PC-3 (cell line): ENCODE results near the gene SERPINE2. TPM values are rescaled to one million over a fixed set of nuclear protein-coding genes. Genes with fewer than 3 reads are reported as not detected.

ENCODE experiments used
- ATAC-seq: fragments of 200-7000 bp; cut with Tn5 transposase; 2 replicates; pipeline ENCODE4 v1.9.1; 2020; ENCODE audit warnings: mild to moderate bottlenecking, moderate library complexity
- BruUV-seq: library from RNA; stranded (reverse); fragments of 400-500 nt; replicated peaks from 2 replicates; lab custom pipeline; 2021; lab: Mats Ljungman, UMichigan
- CTCF ChIA-PET: fragments of 300-600 bp; sonication (Branson Sonifier 250); formaldehyde crosslinking; loops from one replicate; lab custom pipeline; 2022; ENCODE audit warnings: antibody characterized with exemption; lab: Charles Lee
- POLR2A ChIA-PET: fragments of 300-600 bp; sonication (Branson Sonifier 250); formaldehyde crosslinking; loops from one replicate; lab custom pipeline; 2022; ENCODE audit warnings: antibody characterized with exemption; ENCODE audit not compliant: unreplicated experiment; lab: Charles Lee
- DNase-seq: peaks from one replicate; pipeline ENCODE4 v3.0.0-alpha.2; 2015
- H2AFZ ChIP-seq: fragments of 300-600 bp; sonication (generic); 2 replicates; pipeline ENCODE4 v1.6.0; 2016; ENCODE audit warnings: antibody characterized with exemption, low read length
- H3F3A ChIP-seq: fragments of 300-600 bp; sonication (generic); one replicate; pipeline ENCODE4 v1.6.0; 2017; ENCODE audit warnings: antibody characterized with exemption, low read length, control low read depth, mild to moderate bottlenecking; ENCODE audit not compliant: unreplicated experiment
- H3K27ac ChIP-seq: fragments of 300-600 bp; sonication (generic); 2 replicates; pipeline ENCODE4 v1.5.1; 2016; ENCODE audit warnings: mild to moderate bottlenecking, low read length
- H3K27me3 ChIP-seq: fragments of 300-600 bp; sonication (generic); 2 replicates; pipeline ENCODE4 v1.6.1; 2016; ENCODE audit warnings: low read length, mixed read lengths
- H3K36me3 ChIP-seq: fragments of 300-600 bp; sonication (generic); 2 replicates; pipeline ENCODE4 v1.6.1; 2016; ENCODE audit warnings: low read depth, mixed run types, low read length, mixed read lengths
- H3K4me1 ChIP-seq: fragments of 300-600 bp; sonication (generic); 2 replicates; pipeline ENCODE4 v1.5.1; 2016; ENCODE audit warnings: low read length; ENCODE audit not compliant: insufficient read depth
- H3K4me2 ChIP-seq: fragments of 300-600 bp; sonication (generic); 2 replicates; pipeline ENCODE4 v1.6.0; 2016; ENCODE audit warnings: low read length
- H3K4me3 ChIP-seq: fragments of 300-600 bp; sonication (generic); 2 replicates; pipeline ENCODE4 v1.5.1; 2016; ENCODE audit warnings: mild to moderate bottlenecking, low read length, mixed read lengths
- H3K79me2 ChIP-seq: fragments of 300-600 bp; sonication (generic); 2 replicates; pipeline ENCODE4 v1.6.1; 2017; ENCODE audit warnings: low read length, mixed read lengths
- H3K9ac ChIP-seq: fragments of 300-600 bp; sonication (generic); 2 replicates; pipeline ENCODE4 v1.6.0; 2016; ENCODE audit warnings: mild to moderate bottlenecking, low read length
- H3K9me2 ChIP-seq: fragments of 300-600 bp; sonication (generic); replicated peaks from 2 replicates; pipeline ENCODE4 v1.6.1; 2016; ENCODE audit warnings: mixed run types, low read length, mixed read lengths
- H3K9me3 ChIP-seq: fragments of 300-600 bp; sonication (generic); 2 replicates; pipeline ENCODE4 v1.6.1; 2016; ENCODE audit warnings: low read length, mixed read lengths
- H4K20me1 ChIP-seq: fragments of 300-600 bp; sonication (generic); 2 replicates; pipeline ENCODE4 v1.6.1; 2016; ENCODE audit warnings: low read length, mixed read lengths
- EZH2 ChIP-seq: fragments of 300-600 bp; sonication (generic); IDR thresholded peaks from one replicate; pipeline ENCODE4 v1.6.1; 2017; ENCODE audit warnings: antibody characterized with exemption, mild to moderate bottlenecking, low read length; ENCODE audit not compliant: unreplicated experiment
- EZH2phosphoT487 ChIP-seq: fragments of 300-600 bp; sonication (generic); IDR thresholded peaks from 2 replicates; pipeline ENCODE4 v1.6.1; 2018; ENCODE audit warnings: mild to moderate bottlenecking, antibody characterized with exemption, low read length, borderline replicate concordance
- intact Hi-C: fragments of 100-400 bp; cut with micrococcal nuclease; formaldehyde crosslinking; loops from 2 replicates; pipeline ENCODE4 v1.9.0; 2023
- total RNA-seq: library from RNA; depleted of rRNA; stranded (reverse); fragments of >200 nt; gene quantifications from 2 replicates; pipeline ENCODE4 v1.2.3, GENCODE V29; 2014
- TF ChIP-seq, protein P1 (sequence below): fragments of 300-600 bp; sonication (generic); conservative IDR thresholded peaks from 2 replicates; pipeline ENCODE4 v1.5.1; 2017; ENCODE audit warnings: antibody characterized with exemption, low read depth, mild to moderate bottlenecking, low read length

Gene SERPINE2
- total RNA-seq, 1 experiment from 2014 or later = 17.1 TPM

DNA sequence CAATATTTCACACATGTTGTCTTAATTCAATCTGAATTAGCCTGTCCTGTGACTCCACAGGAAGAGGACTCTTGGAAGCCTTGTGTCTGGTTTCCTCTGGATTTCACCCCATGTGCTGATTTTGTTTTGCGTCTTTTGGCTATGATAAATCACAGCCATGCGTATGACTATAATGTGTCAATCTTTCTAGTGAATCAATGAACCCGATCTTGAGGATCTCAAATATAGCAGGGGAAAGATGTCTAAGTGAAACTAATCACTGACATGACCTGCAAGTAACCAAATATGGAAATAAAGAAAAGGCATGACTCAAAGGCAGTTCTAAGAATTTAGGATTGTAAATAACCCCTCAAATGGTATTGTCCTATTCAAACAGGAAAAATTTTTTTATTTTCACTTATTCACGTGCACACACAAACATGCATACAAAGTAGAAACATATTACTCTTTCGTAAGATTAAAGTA is 102.2 kb downstream of the SERPINE2 start:
- peaks cover 17% of the 10 kb centered on the region for H3K4me1 ChIP-seq
- CTCF ChIA-PET = no interaction called here

DNA sequence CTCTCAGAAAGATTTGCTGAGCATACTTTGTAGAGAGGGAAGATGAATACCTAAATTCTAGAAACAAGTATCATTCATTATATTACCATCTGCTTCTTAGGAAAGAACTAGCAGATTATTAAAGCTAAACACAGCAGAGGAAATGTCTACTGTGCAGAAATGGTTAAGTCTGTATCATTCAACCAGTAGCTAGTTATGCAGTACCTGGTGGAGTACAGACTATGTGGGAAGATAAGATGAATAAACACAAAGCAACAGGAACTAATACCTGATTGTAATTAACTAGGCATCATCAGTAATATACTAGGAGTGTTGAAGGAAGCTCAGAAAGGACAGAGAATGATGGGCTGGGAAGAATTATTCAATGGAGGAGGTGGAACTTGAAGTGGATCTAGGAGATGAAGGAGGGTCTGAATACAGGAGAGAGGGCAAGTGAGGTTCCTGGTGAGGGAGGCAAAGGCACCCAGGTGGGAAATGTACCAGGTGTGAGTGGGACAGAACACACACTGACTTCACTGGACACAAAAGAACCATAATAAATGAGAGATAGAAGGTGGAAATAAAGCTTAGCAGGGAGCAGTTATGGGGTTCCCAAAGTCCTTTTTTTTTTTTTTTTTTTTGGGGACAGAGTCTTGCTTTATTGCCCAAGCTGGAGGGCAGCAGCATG is 103.5 kb downstream of the SERPINE2 start:
- Histone ChIP-seq H3K9ac (no peak overlapping the region), H3F3A (no peaks in the 10 kb centered on the region), H3K4me2 (no peak overlapping the region), H4K20me1 (0 out of 2 replicates have a peak, but pooled peaks cover 7% of the 10 kb centered on the region), H3K4me1 (peaks cover 10% of the 10 kb centered on the region; the same call in 1 of the 2 replicates), H3K9me3 (no peaks in the 10 kb centered on the region), H3K27me3 (no peaks in the 10 kb centered on the region), H3K79me2 (peaks cover 94% of the 10 kb centered on the region), H3K4me3 (no peak overlapping the region), H3K27ac (no peak overlapping the region), H3K36me3 (peaks cover 11% of the 10 kb centered on the region; the same call in 1 of the 2 replicates), H3K9me2 (no peaks in the 10 kb centered on the region), H2AFZ (no peak overlapping the region)
- ChIA-PET POLR2A (no interaction called here), CTCF (no interaction called here)
- no peak for DNase-seq
- TF ChIP-seq EZH2 (no peak), EZH2phosphoT487 (no peak)
- TF ChIP-seq, protein P1, sequence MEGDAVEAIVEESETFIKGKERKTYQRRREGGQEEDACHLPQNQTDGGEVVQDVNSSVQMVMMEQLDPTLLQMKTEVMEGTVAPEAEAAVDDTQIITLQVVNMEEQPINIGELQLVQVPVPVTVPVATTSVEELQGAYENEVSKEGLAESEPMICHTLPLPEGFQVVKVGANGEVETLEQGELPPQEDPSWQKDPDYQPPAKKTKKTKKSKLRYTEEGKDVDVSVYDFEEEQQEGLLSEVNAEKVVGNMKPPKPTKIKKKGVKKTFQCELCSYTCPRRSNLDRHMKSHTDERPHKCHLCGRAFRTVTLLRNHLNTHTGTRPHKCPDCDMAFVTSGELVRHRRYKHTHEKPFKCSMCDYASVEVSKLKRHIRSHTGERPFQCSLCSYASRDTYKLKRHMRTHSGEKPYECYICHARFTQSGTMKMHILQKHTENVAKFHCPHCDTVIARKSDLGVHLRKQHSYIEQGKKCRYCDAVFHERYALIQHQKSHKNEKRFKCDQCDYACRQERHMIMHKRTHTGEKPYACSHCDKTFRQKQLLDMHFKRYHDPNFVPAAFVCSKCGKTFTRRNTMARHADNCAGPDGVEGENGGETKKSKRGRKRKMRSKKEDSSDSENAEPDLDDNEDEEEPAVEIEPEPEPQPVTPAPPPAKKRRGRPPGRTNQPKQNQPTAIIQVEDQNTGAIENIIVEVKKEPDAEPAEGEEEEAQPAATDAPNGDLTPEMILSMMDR = no peak
- no peak for ATAC-seq
- BruUV-seq = no TSS peak
- intact Hi-C loops = no loop called here

More for the DNA sequence above, 102.2 kb downstream of the SERPINE2 start:
- Histone ChIP-seq H2AFZ (no peak overlapping the region), H3K9me3 (no peaks in the 10 kb centered on the region), H3K4me3 (no peak overlapping the region), H3K9ac (no peak overlapping the region), H3K9me2 (no peaks in the 10 kb centered on the region), H3K79me2 (peaks cover 97% of the 10 kb centered on the region), H3K27ac (no peak overlapping the region), H3K27me3 (no peaks in the 10 kb centered on the region), H4K20me1 (0 out of 2 replicates have a peak, but pooled peaks cover 13% of the 10 kb centered on the region), H3F3A (peaks cover 4% of the 10 kb centered on the region), H3K4me2 (no peak overlapping the region), H3K36me3 (peaks cover 11% of the 10 kb centered on the region; the same call in 1 of the 2 replicates)
- intact Hi-C loops = no loop called here
- no TSS peak for BruUV-seq
- ATAC-seq = no peak
- DNase-seq = no peak
- TF ChIP-seq EZH2phosphoT487 = no peak
- TF ChIP-seq EZH2 = no peak
- TF ChIP-seq, protein P1 = no peak
- POLR2A ChIA-PET = no interaction called here

DNA sequence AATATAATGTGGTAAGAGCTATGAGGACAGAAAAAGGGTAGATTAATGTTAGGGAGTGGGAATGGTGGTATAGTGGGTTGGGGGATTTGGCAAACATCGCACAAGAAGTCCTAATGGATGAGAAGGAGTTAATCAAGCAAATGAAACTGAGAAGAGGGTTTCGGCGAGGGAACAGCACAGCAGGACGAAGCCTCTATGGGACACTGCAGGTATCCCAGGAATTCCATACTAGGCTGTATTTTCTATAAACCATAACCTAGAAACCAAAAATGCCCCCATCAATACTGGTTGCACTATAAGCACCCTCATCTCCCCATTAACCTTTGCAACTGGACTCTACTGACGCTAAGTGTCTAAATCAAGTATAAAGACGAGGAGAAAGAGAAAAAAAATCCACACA is 104.2 kb downstream of the SERPINE2 start:
- ATAC-seq (no peak), DNase-seq (no peak)
- no peaks in the 10 kb centered on the region for H3F3A ChIP-seq
- no peak overlapping the region for H2AFZ ChIP-seq
- no peak overlapping the region for H3K9ac ChIP-seq
- no peak overlapping the region for H3K4me3 ChIP-seq
- H3K4me1 ChIP-seq = peaks cover 10% of the 10 kb centered on the region; the same call in 1 of the 2 replicates
- TF ChIP-seq EZH2phosphoT487 (no peak), EZH2 (no peak)
- TF ChIP-seq, protein P1 = no peak
- intact Hi-C loops = no loop called here
- no TSS peak for BruUV-seq
- H3K9me3 ChIP-seq = no peaks in the 10 kb centered on the region
- ChIA-PET POLR2A (no interaction called here), CTCF (no interaction called here)
- no peaks in the 10 kb centered on the region for H3K9me2 ChIP-seq
- no peak overlapping the region for H3K27ac ChIP-seq
- H3K36me3 ChIP-seq = peaks cover 7% of the 10 kb centered on the region; the same call in 1 of the 2 replicates
- 0 out of 2 replicates have a peak, but pooled peaks cover 7% of the 10 kb centered on the region for H4K20me1 ChIP-seq
- no peak overlapping the region for H3K4me2 ChIP-seq
- no peaks in the 10 kb centered on the region for H3K27me3 ChIP-seq
- peaks cover 93% of the 10 kb centered on the region for H3K79me2 ChIP-seq
